VCaP (cell line): Measurements from ENCODE around the gene TTLL8.

ENCODE experiments used
- H3K27ac ChIP-seq: fragments of 450-650 bp; 2 replicates; pipeline ENCODE4 v1.5.1; 2017
- CTCF ChIP-seq: fragments of 450-650 bp; conservative IDR thresholded peaks from 2 replicates; pipeline ENCODE4 v1.5.1; 2017; ENCODE audit warnings: mild to moderate bottlenecking, moderate library complexity

Gene TTLL8

GRCh38 chr22:50058061-50058905, at the start of gene TTLL8:
TTLL8 (minus strand) TSS chr22:50058298.
- H3K27ac ChIP-seq = no peak within 1 kb of the TSS
- TF ChIP-seq CTCF = no peak

DNA sequence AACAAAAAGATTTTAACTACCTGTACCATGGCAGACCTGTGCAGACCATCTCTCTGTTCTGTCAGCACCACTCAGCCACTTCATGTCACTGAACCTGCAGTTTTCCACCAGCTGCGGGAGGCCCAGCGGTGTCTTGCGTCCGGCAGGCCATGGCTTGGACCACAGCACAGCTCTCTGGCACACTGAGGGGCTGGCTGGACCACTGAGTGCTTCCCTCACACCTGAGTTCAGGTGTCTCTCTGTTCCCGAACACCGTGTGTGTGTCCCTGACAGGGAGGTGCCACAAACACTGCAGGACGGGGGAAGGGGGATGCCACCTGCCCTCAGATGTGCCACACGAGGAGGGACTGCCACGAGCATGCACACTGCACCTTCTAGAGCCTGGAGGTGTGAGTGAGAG, 49.4 kb upstream of the TTLL8 start:
- TF ChIP-seq CTCF = no peak
- no peak overlapping the region for H3K27ac ChIP-seq

GRCh38 chr22:50105208-50106100, 47.4 kb upstream of the TTLL8 start:
- TF ChIP-seq CTCF = no peak
- no peak overlapping the region for H3K27ac ChIP-seq

- H3K27ac ChIP-seq = no peak overlapping the region
- TF ChIP-seq CTCF = no peak
These were observed 46.0 kb upstream of the TTLL8 start for GRCh38 chr22:50104141-50104544.

- H3K27ac ChIP-seq = no peak overlapping the region
- no peak for TF ChIP-seq CTCF
These were observed 44.8 kb upstream of the TTLL8 start for GRCh38 chr22:50102946-50103345.

GRCh38 chr22:50101870-50102565, 43.9 kb upstream of the TTLL8 start:
- TF ChIP-seq CTCF = no peak
- H3K27ac ChIP-seq = no peak overlapping the region

DNA sequence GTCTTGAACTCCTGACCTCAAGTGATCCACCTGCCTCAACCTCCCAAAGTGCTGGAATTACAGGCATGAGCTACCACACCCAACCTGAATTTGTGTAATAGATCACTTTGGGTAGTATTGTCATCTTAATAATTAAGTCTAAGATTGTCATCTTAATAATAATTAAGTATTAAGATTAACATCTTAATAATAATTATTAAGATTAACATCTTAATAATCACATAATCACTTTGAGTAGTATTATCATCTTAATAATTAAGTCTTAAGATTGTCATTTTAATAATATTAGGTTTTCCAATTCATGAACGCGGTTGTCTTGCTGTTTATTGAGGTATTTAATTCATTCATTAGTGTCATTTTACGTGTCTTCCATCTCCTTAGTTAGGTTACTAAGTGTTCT, 40.0 kb upstream of the TTLL8 start:
- no peak for TF ChIP-seq CTCF
- H3K27ac ChIP-seq = no peak overlapping the region
